Osteoblast (primary cell): ENCODE results near the gene MYOM1. TPM values are rescaled to one million over a fixed set of nuclear protein-coding genes. Genes with fewer than 3 reads are reported as not detected.
A peak's percentile ranks its signal among the peaks of the same experiment; 100 is the strongest.

ENCODE experiments used
- DNase-seq: peaks from one replicate; pipeline ENCODE4 v3.0.0; 2011; ENCODE audit warnings: low spot score, mixed read lengths; ENCODE audit not compliant: insufficient read length; ENCODE audit errors: missing footprints
- H2AFZ ChIP-seq: 2 replicates; pipeline ENCODE4 v1.6.0; 2011; ENCODE audit warnings: mild to moderate bottlenecking, low read length
- H3K27ac ChIP-seq: 2 replicates; pipeline ENCODE4 v1.5.1; 2011; ENCODE audit warnings: mild to moderate bottlenecking, low read depth, low read length, moderate library complexity
- H3K27me3 ChIP-seq: 2 replicates; pipeline ENCODE4 v1.6.0; 2012; ENCODE audit warnings: mild to moderate bottlenecking, control low read depth, inconsistent platforms, low read length, moderate library complexity; ENCODE audit not compliant: insufficient read depth
- H3K36me3 ChIP-seq: 2 replicates; pipeline ENCODE4 v1.5.1; 2011; ENCODE audit warnings: mild to moderate bottlenecking, low read length, control low read depth, moderate library complexity; ENCODE audit not compliant: insufficient read depth
- H3K4me1 ChIP-seq: 2 replicates; pipeline ENCODE4 v1.5.1; 2011; ENCODE audit warnings: mild to moderate bottlenecking, low read length, control low read depth, moderate library complexity; ENCODE audit not compliant: insufficient read depth
- H3K4me2 ChIP-seq: 2 replicates; pipeline ENCODE4 v1.6.0; 2011; ENCODE audit warnings: mild to moderate bottlenecking, low read length; ENCODE audit not compliant: insufficient read depth
- H3K4me3 ChIP-seq: fragments of 200-600 bp; sonication (generic); 3 replicates; pipeline ENCODE4 v1.5.1; 2012; ENCODE audit warnings: mild to moderate bottlenecking, low read length, inconsistent platforms; ENCODE audit not compliant: insufficient read depth
- H3K79me2 ChIP-seq: 2 replicates; pipeline ENCODE4 v1.6.0; 2012; ENCODE audit warnings: mild to moderate bottlenecking, low read length, control low read depth, inconsistent platforms; ENCODE audit not compliant: insufficient read depth
- H3K9me3 ChIP-seq: 2 replicates; pipeline ENCODE4 v1.5.1; 2011; ENCODE audit warnings: low read depth, low read length, control low read depth
- H4K20me1 ChIP-seq: 2 replicates; pipeline ENCODE4 v1.6.0; 2012; ENCODE audit warnings: mild to moderate bottlenecking, low read length, control low read depth; ENCODE audit not compliant: insufficient read depth
- CTCF ChIP-seq: IDR thresholded peaks from 2 replicates; pipeline ENCODE4 v1.5.1; 2011; ENCODE audit warnings: mild to moderate bottlenecking, low read depth, low read length, moderate library complexity; ENCODE audit errors: extremely low read depth
- total RNA-seq: library from RNA; depleted of rRNA; stranded (reverse); fragments of >200 nt; gene quantifications from 2 replicates; pipeline ENCODE4 v1.2.3, GENCODE V29; 2012

The MYOM1 gene
- total RNA-seq, 1 donor = 1.8 TPM

DNA sequence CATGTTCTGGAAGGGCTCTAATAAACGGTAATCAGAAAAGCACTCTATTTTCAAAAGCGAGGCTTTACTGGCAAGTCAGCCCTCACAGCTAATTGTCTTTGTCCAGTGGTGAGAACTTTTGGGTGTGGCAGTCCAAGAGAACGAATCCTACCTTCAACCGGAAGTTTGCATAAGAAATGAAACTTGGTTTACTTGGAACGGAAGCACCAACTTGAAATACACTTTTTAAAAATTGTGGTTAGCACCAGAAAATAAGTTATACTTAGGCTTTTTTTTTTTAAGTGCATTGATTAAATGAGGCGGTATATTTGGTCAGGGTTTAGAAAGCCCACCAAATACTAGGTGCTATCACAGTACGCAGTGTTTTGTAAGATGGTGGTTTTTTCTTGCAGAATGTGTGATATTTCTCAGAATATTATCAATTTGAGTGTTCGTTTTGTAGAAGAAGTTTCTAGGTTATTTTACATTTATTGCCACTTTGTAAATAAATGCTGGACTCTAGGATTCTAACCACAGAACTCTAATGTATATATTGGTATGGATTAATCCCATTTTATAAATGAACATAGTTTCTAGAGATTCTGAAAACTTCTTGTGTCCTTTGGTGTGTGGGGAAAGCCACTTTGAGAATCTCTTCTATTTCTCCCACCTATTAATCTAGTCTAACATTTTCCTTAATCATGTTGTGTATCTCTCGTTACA, 29.0 kb upstream of the MYOM1 start:
- peak overlapping the region; percentile 97 for H3K4me2 ChIP-seq
- H3K9me3 ChIP-seq = no peaks in the 10 kb centered on the region
- DNase-seq = no peak
- peak overlapping the region; percentile 98 for H3K27ac ChIP-seq
- H4K20me1 ChIP-seq = peaks cover 15% of the 10 kb centered on the region
- no peaks in the 10 kb centered on the region for H3K27me3 ChIP-seq
- H3K4me1 ChIP-seq = peaks cover 47% of the 10 kb centered on the region
- peak overlapping the region; percentile 92 for H3K4me3 ChIP-seq
- TF ChIP-seq CTCF = no peak
- H3K79me2 ChIP-seq = peaks cover 59% of the 10 kb centered on the region
- H3K36me3 ChIP-seq = peaks cover 26% of the 10 kb centered on the region
- no peak overlapping the region for H2AFZ ChIP-seq

DNA sequence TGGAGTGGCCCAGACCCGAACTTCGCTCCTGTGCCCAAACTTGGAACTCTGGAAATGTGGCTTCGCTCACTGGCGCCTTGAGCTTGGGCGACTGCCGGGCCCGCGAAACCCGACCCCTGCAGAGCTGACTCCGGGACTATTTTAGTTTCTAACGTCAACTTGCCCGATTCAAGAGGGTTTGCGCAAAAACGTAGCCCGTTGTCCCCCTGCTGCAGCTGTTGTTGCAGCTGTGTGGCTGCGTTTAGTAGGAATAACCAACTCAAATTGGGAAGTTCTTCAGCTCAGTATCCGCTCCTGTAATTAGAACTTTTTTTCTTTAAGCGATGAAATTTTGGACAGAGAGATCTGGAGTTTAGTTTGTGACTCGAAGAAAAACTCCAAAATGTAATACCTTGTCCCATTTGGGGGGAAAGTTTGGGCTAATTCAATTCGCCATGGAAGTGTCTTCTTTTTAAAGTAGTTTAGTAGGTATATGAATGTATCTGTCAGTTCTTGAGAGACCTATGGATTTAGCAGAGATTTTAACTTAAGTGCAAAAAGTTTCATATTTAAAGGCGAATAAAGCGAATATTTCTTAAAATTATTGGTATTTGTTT, 28.4 kb upstream of the MYOM1 start:
- no peaks in the 10 kb centered on the region for H3K9me3 ChIP-seq
- no peak for TF ChIP-seq CTCF
- no peak for DNase-seq
- H2AFZ ChIP-seq = no peak overlapping the region
- no peaks in the 10 kb centered on the region for H3K27me3 ChIP-seq
- H3K4me2 ChIP-seq = peak overlapping the region; percentile 97
- peaks cover 43% of the 10 kb centered on the region for H3K4me1 ChIP-seq
- H4K20me1 ChIP-seq = peaks cover 14% of the 10 kb centered on the region
- peak overlapping the region; percentile 92 for H3K4me3 ChIP-seq
- H3K27ac ChIP-seq = peak overlapping the region; percentile 98
- H3K36me3 ChIP-seq = peaks cover 19% of the 10 kb centered on the region
- H3K79me2 ChIP-seq = peaks cover 52% of the 10 kb centered on the region

GRCh38 chr18:3247240-3248061, 27.7 kb upstream of the MYOM1 start, which contains the start of gene MYL12A:
TSS of gene MYL12A (plus strand) at chr18:3247801. CDS start at chr18:3253248, 5,447 bp downstream.
- Histone ChIP-seq H3K79me2 (peaks cover 45% of the 10 kb centered on the region), H2AFZ (peak within 1 kb of the TSS; percentile 85), H3K36me3 (peaks cover 14% of the 10 kb centered on the region), H3K4me2 (peak within 1 kb of the TSS; percentile 97), H3K4me1 (peaks cover 41% of the 10 kb centered on the region), H3K27me3 (no peaks in the 10 kb centered on the region), H4K20me1 (peaks cover 9% of the 10 kb centered on the region), H3K9me3 (no peaks in the 10 kb centered on the region), H3K27ac (peak within 1 kb of the TSS; percentile 98), H3K4me3 (peak within 1 kb of the TSS; percentile 92)
- peak; percentile 96 for DNase-seq
- no peak for TF ChIP-seq CTCF
